ENCODE measurements around the gene AFF2. TPM values are rescaled to one million over a fixed set of nuclear protein-coding genes. Genes with fewer than 3 reads are reported as not detected.
A peak's percentile ranks its signal among the peaks of the same experiment; 100 is the strongest.

The AFF2 gene
- total RNA-seq, 1 donor from 2014 or later, result 3.1 TPM

DNA sequence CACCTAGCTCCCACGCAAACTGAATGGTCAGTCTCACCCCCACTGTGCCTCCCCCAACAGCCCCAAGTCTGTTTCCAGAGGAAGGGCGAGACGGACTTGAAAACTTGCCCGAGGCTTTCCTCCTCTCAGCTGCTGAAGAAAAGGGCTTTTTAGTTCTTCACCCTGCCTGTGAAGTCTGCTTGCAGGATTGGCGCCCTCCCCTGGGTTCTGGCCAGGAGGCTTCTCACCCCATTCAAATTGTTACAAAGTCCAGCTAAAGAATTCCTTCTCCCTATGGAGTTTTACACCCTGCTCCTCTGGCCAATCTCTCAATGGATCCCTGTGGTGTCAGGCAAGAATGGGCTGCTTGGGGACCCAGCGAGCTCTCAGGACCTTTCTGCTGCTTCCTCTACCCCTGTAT is 241.0 kb downstream of the AFF2 start:
- peak; percentile 9 for DNase-seq

DNA sequence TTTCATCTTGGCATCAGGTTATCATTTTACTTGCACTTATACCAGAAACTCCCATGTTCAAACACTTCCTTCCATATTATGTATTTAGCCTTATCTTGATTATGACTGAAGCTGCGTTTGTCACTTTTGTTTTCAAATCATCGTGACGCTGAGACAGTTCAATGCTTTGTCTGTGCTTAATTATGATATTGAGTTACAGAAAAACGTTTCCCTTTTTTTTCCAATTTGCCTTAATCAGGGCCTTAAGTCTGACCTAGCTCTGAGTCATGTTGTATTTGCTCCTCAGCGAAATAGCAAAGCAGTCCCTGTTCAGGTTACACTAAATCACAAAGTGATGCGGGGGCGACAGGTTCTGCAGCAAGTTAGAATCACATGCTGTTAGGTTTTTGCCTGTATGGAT is 254.7 kb downstream of the AFF2 start:
- no peak for DNase-seq

DNA sequence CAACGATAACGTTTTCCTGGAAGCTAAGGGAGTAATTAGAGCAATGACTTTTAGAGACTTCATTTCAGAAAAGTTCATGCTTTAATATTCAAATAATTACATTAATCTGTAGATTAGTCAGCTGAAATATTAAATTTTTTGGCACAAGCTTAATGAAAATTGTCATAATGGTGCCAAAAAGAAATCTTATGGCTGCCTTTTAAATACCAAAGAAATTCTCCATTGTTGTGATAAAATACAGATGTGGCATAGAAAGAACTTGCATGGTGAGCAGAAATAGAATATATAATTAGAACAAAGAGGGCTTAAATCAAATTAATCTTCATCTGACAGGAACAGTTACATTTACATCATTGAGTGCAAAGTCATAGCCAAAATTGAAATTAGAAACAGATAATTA is 263.5 kb downstream of the AFF2 start:
- DNase-seq, result no peak

DNA sequence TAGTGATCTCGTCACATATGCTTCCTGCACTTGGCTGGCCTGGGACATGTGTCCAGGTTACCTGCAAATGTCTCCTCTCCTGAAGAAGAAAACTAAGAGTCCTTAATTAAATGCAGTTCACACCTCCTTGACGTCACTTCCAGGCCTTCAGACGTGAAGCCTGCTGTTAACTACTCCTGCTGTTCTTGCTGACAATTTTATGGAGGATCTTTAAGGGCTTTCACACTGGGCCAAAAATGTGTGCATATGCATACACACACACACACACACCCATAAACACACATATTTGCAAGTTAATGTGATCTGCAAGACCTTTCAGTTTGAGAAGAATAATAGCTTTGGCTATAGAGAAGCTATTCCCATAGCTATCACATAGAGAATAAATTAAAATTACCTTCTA is 267.9 kb downstream of the AFF2 start:
- no peak for DNase-seq

DNA sequence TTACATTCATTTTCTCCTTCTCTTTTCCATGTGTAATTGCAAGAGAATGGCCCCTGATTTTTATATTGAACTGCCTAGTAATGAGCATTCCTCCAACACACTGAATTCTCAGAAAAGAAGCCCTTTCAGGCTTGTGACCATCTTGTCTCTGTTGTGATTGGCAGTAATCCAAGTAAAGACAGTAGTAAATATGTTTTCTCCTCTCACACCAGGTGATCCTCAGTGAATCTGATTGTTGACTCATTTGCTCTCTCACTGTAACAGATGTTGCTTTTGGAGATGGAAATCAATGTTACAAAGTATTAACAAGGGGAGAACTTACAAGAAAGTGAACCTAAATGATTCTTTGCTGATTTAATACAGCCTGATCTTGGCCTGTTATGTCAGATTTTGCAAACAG is 271.0 kb downstream of the AFF2 start:
- DNase-seq, result no peak

DNA sequence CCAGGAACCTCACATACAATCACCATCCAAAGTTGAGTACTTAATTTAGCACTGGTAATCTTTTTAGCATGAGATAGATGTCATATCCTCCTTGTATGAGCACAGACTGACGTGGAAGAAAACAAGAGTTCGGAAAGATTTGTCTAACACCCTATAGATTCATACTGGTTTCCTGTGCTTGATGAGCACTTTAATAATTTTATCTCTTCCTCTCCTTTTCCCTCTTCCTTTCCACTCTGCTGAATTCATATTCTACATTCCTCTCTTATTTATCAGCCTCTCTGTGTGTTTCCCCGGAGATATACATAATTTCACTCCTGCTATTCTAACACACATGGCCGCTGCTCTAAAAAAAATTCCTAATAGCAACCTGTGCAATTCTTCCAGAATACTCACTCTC is 273.9 kb downstream of the AFF2 start:
- no peak for DNase-seq

DNA sequence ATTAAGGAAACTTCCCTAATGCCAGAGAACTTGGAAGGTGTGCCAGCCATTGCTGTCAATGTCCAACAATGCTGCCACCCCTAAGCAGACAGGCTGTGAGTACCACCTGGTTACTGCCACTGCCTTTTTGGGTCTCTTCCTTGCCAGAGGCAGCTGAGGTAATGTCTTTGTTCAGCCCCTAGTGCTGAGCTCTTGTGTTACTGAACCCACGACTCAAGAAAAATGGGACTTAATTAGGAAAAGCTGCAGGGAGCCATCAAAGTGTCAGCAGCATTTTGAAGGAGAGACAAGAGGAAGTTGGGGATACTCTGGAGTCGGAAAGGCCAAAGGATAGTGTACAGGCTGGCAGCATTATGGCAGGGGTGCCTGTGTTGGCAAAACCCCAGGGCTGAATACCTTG is 283.7 kb downstream of the AFF2 start:
- no peak for DNase-seq

DNA sequence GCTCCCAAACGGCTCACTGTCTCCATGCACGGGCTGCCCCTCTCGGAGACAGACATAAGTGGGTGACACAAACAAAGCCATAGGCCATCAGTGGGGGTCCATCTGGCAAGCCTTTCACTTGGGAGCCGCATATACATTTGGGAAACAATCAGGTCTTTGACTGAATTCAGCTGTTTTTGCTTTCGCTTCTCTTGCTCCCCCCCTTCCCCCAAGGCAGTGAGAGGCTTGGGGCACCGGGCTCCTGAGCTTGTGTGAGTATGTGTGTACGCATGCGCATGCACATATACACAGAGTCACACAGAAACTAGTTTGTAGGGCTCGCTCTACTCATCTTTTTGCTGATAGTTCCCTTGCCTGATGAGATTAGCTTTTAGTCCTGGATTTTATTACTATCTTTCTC is 284.4 kb downstream of the AFF2 start:
- DNase-seq, result no peak

DNA sequence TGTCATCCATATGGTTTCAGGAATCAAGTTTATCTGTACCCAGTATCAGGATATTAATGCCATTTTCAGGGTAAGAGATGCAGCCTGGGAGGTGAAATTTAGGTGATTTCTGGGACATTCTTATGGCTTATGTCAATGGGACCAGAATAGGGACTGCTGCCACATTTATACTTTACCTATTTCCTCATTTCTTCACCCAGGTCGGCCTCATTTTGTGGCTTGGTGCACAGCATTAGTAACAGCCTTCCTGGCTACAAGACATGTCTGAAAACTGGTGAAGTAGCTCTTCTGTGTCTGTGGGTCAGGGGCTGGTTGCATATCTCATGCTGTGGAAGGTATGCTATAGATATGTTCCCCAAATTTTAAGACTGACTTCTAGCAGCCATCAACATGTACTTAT is 284.8 kb downstream of the AFF2 start:
- DNase-seq, result no peak

DNA sequence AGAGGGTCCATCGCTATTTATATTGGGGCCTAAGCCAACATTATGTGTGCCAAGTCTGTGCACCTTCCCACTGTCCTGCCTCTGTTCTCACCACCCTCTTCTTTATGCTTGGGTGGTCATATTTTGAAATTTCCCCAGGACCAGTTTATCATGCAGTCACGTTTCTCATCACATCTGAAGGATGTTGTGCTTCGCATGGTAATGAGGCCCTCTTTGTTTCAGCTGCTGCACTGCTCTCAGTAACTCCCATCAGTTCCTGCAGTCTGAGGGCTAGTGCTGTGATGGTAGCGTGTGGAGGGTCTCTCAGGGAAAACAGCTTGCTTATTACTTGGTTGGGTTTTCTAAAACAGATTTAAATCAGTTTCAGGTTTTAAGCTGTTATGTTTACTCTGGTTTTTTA is 288.0 kb downstream of the AFF2 start:
- DNase-seq, result no peak

DNA sequence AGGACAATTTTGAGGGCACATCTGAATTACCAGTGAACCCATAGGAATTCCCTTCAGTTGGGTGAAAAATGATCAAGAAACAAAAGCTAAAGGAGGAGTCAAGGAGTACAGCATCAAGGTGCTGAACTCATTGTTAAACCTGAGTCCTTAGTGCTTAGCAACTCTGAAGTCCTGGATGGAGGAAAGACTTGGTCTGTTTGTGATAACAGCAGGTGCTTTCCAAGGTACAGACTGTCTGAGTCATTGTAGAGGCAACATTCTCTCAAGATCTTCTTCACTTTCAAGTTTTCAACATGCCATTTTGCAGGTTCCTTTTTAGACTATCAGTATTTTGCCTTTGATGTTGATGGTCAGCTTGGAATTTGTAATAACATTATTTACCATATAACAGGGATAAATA is 293.9 kb downstream of the AFF2 start:
- DNase-seq, result no peak

DNA sequence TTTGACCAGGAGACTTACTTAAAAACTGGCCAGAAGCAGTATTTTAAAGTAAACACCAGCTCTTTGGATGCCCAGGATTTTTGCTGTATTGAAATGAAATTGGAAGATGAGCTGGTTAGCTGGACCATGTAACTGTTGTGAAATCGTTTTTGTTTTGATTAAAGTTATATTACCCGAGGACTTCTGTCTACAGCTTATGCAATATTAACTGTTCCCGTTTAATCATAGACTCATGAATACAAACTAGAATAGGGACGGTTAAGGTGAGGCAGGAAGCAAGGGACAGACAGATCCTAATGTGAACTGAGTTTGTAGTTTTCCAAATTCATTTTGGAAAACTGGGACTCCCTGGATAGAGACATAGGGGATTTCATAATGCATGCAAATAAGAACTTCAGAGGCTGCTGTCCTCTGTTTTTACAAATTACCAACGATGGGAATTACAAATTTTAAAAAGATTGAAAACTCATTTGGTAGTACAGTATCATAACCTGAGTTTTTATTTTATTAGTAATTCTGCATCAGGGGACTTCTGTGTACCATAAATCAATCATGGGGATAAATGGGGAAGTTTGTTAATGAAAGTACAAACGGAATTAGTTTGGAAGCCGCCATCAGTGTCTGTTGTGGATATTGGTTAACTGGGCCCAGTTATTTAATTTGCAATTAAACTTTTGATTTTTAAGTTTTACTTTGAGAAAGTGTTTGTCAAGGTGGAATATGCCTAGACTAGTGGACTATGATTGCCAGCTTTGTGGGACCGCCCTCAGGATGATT is 304.4 kb downstream of the AFF2 start:
- no peak for DNase-seq

DNA sequence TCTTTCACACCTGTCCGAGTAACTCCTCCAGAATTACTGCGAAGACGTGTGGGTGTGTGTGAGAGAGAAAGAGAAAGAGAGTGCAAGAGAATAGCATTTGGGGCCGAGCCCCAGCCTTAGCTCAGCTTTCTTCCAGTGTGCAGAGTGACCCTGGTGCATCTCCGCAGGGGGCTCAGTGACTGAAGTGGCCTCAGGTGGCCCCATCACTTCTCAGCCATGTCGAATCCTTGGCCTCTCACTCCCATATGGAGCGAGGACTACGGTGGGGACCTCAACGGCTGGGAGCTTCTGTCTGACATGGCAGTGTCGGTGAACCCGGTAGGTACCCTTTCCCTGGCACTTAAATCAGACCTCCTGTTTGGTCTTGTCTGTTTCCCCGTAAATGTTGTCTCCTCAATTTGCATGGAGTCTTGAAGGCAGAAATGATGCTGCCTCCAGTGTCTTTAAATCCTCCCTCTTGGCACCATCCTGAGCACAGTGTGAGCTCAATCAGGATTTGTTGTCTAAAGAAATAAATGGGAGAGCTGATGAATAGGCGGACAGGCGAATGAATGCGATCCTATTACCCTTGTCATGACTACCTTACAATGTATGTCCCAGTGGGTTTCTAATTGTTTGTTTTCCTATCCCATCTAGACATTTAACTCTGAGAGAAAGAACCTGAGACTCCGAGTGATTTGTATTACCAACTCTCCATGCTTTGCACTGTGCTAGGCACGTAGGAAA is 305.9 kb downstream of the AFF2 start:
- DNase-seq, result no peak

DNA sequence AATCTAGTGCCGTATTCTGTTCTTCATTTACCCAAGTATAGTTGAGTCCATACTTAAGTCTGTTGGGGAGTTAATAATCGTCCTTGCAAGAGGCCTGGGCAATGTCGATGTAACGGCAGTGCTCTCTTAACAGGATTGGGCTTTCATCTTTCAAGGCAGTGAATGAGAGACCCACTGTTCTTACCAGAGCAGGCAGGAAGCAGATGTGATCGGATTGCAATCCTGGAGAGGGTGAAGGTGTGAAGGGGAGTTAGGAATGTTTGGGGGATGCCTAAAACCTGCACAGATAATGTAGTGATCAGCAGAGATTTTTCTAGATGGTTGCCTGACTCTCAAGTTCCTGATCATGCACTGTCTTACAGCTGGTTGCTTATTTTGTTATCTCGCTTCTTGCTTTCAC is 308.4 kb downstream of the AFF2 start:
- no peak for DNase-seq

DNA sequence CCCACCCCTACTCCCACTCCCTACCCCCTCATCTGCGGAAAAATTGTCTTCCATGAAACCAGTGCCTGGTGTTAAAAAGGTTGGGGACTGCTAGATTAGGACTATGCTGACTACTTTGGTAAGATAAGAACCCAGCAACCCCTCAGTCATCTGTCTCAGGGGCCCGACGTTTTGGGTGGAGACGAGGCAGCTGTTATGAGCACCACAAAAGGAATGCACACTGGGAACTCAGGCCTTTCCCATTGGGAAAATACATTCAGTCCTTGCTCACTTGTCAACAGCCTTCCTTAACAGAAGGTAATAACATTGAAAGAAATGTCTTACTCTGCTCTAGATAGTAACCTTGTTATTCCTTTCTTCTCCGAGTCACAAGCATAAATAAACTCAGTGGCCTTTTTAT is 310.8 kb downstream of the AFF2 start:
- no peak for DNase-seq

DNA sequence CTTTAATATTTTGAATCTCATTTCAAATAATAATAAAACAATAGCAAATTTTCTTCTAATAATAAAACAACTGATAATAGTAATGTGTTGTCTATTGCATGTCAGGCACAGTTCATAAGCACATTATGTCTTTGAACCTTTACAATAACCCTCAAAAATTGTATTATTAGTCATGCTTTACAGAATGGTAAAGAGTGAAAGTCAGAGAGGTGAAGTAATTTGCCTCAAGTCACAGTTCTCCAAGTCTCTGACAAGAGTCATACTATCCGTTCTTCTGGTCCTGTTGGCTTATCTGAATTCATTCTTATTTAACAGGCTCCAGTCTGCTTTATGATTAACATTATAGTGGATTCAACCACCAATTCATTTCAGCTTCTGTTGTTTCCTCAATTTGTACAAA is 313.0 kb downstream of the AFF2 start:
- DNase-seq, result no peak

DNA sequence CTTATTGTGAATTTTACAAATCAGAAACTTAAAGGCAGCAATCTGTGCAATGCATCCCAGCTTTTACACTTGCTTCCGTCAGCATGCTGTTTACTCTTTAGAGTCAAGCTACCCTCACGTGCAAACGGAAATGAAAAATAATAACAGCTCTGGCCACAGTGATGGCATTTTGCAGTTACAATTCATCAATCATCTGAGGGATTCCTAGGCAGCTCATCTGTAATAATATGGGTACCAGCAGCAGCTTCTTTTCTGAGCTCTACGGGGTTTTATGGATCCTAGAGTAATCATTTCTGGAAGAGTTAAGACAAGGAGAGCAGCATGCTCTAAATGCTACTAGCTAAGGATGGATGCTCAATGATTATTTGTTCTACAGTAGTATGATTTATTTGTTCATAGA is 313.6 kb downstream of the AFF2 start:
- DNase-seq, result no peak

DNA sequence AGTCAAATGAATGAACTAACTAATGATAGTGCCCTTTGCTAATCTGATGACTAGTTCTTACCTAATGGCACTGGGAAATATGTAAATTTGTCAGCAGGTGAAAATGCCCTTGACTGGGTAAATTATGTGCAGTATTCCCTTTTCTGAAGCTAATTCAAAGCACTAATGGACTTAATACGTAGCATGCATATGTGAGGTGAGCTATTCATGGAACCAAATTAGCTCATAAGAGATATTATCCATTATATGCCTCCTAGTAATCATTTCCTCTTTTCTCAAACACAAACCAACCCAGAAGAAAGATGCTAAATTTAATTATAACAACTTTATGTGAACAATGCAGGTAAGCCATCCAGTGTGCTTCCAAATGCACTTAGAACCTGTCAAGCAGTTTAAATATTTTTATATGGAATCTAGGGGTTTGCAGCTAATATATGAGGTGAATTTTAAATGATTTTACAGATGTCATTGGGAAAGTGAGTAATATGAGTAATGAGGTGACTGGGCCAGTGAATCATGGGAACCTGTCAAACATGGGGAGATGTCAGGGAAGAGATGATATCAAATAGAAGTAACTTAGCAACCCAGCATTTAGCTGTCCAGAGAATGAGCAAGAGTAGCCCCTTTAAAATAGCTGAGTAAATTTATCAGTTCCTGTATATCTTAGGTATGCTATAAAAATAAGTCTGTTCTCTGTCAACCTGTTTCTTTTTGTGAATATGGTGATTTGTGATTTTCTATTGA is 315.0 kb downstream of the AFF2 start:
- DNase-seq, result no peak

DNA sequence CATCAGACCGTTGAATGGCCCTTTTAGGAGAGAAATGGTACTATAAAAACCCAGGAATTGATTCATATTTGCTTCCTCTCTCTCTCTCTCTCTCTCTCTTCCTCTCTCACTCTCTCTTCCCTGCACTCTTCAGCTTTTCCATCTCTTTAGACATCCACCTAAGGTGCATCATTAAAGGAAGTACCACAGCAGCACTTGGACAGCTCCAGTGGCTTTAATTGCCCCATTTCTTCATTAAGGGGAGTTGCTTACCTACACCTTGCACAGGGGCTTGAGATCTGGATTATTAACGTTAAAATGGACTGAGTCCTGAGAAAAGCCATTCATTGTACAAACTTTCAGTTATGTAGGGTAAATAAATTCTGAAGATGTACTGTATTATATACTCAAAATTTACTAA is 323.6 kb downstream of the AFF2 start:
- no peak for DNase-seq

DNA sequence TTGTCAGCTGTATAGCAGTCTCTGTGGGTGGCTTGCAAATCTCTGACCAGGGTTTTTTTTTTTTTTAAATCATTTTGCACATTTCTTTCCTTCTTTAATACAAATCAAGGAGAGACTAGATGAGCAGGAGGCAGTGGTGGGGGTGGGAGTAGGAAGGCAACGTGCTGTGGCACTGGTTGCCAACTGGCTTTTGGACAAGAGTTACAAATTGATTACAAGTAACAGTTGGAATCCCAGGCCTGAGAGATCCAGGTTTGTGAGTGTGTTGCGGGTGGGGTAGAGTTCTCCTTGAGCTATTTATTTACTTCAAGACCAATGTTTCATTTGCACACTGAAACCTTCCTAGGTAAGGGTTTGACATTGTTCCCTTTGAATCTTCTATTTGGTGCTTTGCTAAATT is 325.3 kb downstream of the AFF2 start:
- DNase-seq, result no peak

DNA sequence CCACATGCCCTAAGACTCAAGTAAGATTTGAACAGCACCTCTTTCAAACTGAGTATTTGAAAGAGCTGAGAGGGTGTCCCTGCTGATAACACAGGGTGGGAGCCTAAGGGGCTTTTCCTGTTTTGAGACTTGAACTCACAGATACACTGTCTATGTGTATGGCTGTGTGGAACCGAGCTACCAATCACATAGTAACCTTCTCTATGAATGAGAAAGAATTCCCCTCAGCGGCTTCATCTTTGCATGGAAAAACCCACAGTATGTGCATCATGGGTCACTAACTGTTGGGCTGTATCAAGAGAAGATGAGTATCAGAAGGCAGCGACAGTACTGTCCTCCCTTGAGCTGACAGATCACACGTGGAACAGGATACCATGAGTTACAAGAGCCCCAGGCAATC is 336.3 kb downstream of the AFF2 start:
- DNase-seq, result no peak

DNA sequence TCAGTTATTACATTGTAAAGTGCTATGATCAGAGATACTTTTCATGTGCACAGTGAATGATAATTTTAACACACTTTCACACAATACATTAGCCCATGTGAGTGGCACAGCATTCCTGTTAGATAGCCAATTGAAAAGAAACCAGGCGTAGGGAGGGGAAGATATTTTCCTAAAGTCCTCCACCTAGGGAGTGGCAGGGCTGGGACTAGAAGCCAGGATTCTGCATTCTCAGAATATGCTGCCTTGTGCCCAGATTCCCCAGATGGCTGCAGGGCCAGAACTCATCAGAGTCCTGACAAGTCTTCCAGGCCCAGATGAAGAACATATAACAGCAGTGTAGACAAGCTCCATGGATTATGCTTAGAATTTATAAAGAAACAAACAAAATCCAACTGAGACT is 350.2 kb downstream of the AFF2 start:
- DNase-seq, result no peak

DNA sequence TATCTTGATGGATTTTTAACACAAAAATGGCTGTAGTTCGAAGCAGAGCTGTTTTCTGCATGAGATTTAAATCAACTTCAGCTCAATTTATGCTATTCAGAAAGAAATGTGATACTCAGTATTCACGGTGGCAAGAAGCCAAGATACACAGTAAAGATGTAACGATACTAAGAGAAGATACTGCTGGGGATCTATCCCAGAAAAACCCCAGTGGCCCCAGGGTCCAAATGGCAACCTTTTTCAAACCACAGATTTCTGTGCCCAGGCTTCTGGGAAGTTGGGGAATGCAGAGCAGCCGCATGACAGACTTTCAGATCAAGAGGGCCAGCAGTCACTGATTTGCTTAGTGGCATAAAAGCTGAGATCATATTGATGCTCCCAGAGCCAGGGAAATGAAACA is 353.9 kb downstream of the AFF2 start:
- peak; percentile 19 for DNase-seq

DNA sequence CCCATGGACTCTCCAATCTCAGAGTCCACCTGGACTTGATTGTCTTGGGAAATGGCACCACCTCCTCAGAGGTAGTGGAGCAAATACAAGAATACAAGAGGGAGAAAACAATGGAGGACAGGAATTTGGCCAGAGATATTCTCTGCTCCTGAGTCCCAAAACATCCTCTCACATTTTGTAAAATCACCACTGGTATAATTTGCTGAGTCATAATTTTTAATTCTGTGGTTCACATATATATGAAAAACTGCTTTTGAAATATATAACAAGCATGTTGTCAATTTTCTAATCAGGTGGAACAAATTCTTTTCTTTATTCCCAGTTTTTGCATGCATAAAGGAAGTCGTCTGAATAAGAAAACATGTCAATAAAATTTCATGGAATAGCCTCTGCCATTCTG is 356.1 kb downstream of the AFF2 start:
- DNase-seq, result no peak

Data from tongue (tissue), 2 donors.